SK-N-SH treated with all-trans-retinoic acid at 6 μM for 48 hours (cell line): Measurements from ENCODE around the gene KBTBD4.

ENCODE experiments used
- CREB5 ChIP-seq: fragments of 250-450 bp; sonication (Bioruptor Pico); IDR thresholded peaks from 2 replicates; pipeline ENCODE4 v1.5.1; 2020; ENCODE audit warnings: low read depth, mild to moderate bottlenecking, moderate library complexity
- CSDC2 ChIP-seq: fragments of 250-450 bp; sonication (Bioruptor Pico); IDR thresholded peaks from 2 replicates; pipeline ENCODE4 v1.5.0; 2020; ENCODE audit warnings: mild to moderate bottlenecking, moderate library complexity
- ESRRG ChIP-seq: fragments of 250-450 bp; sonication (Bioruptor Pico); IDR thresholded peaks from 2 replicates; pipeline ENCODE4 v1.6.1; 2021; ENCODE audit warnings: mild to moderate bottlenecking
- GLIS3 ChIP-seq: fragments of 250-450 bp; sonication (Bioruptor Pico); IDR thresholded peaks from 2 replicates; pipeline ENCODE4 v1.5.0; 2020; ENCODE audit warnings: mild to moderate bottlenecking, moderate library complexity
- OSR1 ChIP-seq: fragments of 250-450 bp; sonication (Bioruptor Pico); IDR thresholded peaks from 2 replicates; pipeline ENCODE4 v1.8.0; 2022; ENCODE audit warnings: moderate library complexity, mild to moderate bottlenecking, inconsistent platforms
- PATZ1 ChIP-seq: fragments of 250-450 bp; sonication (Bioruptor Pico); IDR thresholded peaks from 2 replicates; pipeline ENCODE4 v1.8.0; 2020; ENCODE audit warnings: mild to moderate bottlenecking, moderate library complexity, borderline replicate concordance
- PPARA ChIP-seq: fragments of 250-450 bp; sonication (Bioruptor Pico); IDR thresholded peaks from 2 replicates; pipeline ENCODE4 v1.5.0; 2020; ENCODE audit warnings: mild to moderate bottlenecking, borderline replicate concordance
- SNAI2 ChIP-seq: fragments of 250-450 bp; sonication (Bioruptor Pico); IDR thresholded peaks from 2 replicates; pipeline ENCODE4 v1.5.0; 2020; ENCODE audit warnings: mild to moderate bottlenecking, moderate library complexity
- ZC3H10 ChIP-seq: fragments of 250-450 bp; sonication (Bioruptor Pico); IDR thresholded peaks from 2 replicates; pipeline ENCODE4 v1.5.1; 2021; ENCODE audit warnings: mild to moderate bottlenecking, moderate library complexity
- ZFP3 ChIP-seq: fragments of 250-450 bp; sonication (Bioruptor Pico); IDR thresholded peaks from 2 replicates; pipeline ENCODE4 v1.5.0; 2020; ENCODE audit warnings: mild to moderate bottlenecking, moderate library complexity
- ZFP30 ChIP-seq: fragments of 450-650 bp; formaldehyde crosslinking; IDR thresholded peaks from 2 replicates; pipeline ENCODE4 v1.5.0; 2022; ENCODE audit warnings: mild to moderate bottlenecking, moderate library complexity
- ZNF565 ChIP-seq: fragments of 450-650 bp; formaldehyde crosslinking; conservative IDR thresholded peaks from 2 replicates; pipeline ENCODE4 v1.5.0; 2020; ENCODE audit warnings: low read depth, mild to moderate bottlenecking, moderate library complexity
- ZNF8 ChIP-seq: fragments of 450-650 bp; formaldehyde crosslinking; IDR thresholded peaks from 2 replicates; pipeline ENCODE4 v1.5.0; 2020; ENCODE audit warnings: mild to moderate bottlenecking, moderate library complexity

GRCh38 chr11:47587723-47588326 lies 9.1 kb upstream of the KBTBD4 start:
- TF ChIP-seq SNAI2 (no peak), PATZ1 (no peak), OSR1 (no peak), CREB5 (CRISPR knock-in tag) (no peak), PPARA (no peak), ESRRG (CRISPR knock-in tag) (no peak), GLIS3 (CRISPR knock-in tag) (no peak), ZNF8 (CRISPR knock-in tag) (no peak), ZFP3 (CRISPR knock-in tag) (no peak), ZC3H10 (CRISPR knock-in tag) (no peak), CSDC2 (CRISPR knock-in tag) (no peak), ZFP30 (CRISPR knock-in tag) (no peak), ZNF565 (no peak)
